H1 (cell line): ENCODE data around the gene LMBR1. TPM values are rescaled to one million over a fixed set of nuclear protein-coding genes. Genes with fewer than 3 reads are reported as not detected.

Source experiments
- CREB1 ChIP-seq: IDR thresholded peaks from 2 replicates; pipeline ENCODE4 v1.6.1; 2012; ENCODE audit warnings: inconsistent platforms
- EZH2 ChIP-seq: fragments of 200-600 bp; sonication (generic); IDR thresholded peaks from 2 replicates; pipeline ENCODE4 v1.7.1; 2012; ENCODE audit warnings: low read depth, mild to moderate bottlenecking, moderate library complexity, low read length, inconsistent platforms; ENCODE audit not compliant: severe bottlenecking
- GABPA ChIP-seq: IDR thresholded peaks from 2 replicates; pipeline ENCODE4 v1.6.1; 2011; ENCODE audit warnings: mild to moderate bottlenecking, low read length, moderate library complexity, borderline replicate concordance; ENCODE audit not compliant: insufficient read depth
- POLR2A ChIP-seq, 2 experiments: IDR thresholded peaks; 1 replicate in 1 of 2; 2 replicates in 1 of 2; pipeline ENCODE4 v1.6.1; 2011; ENCODE audit warnings: low read depth in 2 of 2, low read length in 2 of 2, mild to moderate bottlenecking in 2 of 2; ENCODE audit errors: control extremely low read depth in 1 of 2
- TBP ChIP-seq: IDR thresholded peaks from 2 replicates; pipeline ENCODE4 v1.6.1; 2011; ENCODE audit warnings: low read depth, low read length, improper control_type of control experiment
- polyA plus RNA-seq, 7 experiments: library from polyadenylated mRNA; depleted of rRNA in 3 of 7; stranded (reverse) in 5 of 7; unstranded in 2 of 7; fragments of >200 nt in 5 of 7; fragments of 200-250 nt in 2 of 7; gene quantifications; 1 replicate in 5 of 7; 2 replicates in 1 of 7; 4 replicates in 1 of 7; pipeline versions ENCODE4 v1.2.1 to v1.2.3, GENCODE V29; 2011 to 2013; ENCODE audit warnings: missing spikeins in 2 of 7, mixed read lengths in 2 of 7
- total RNA-seq: library from RNA; stranded (reverse); fragmentation: NEBNext Ultra II Directional; extraction: Animal tissue kit (Norgen Biotek cat#: 25700); gene quantifications from 2 replicates; pipeline ENCODE4 v1.2.1, GENCODE V29; 2021

LMBR1 gene
- total and polyA plus RNA-seq, 2 of the 8 experiments (the other 6 are each of a cell fraction or from before 2014, with no cell fraction given) = 15.1 to 70.4 TPM

- TF ChIP-seq EZH2 (no peak), CREB1 (no peak), TBP (no peak), POLR2A (IDR thresholded peaks at IDR 0.05; ENCODE audit: control extremely low read depth in 1 of 2, low read depth in 2 of 2, low read length in 2 of 2) (no peak), GABPA (no peak)
Measured at GRCh38 chr7:156675721-156676120, 217.3 kb downstream of the LMBR1 start (continued).
